ENCODE data around the gene LY9.

The LY9 gene

DNA sequence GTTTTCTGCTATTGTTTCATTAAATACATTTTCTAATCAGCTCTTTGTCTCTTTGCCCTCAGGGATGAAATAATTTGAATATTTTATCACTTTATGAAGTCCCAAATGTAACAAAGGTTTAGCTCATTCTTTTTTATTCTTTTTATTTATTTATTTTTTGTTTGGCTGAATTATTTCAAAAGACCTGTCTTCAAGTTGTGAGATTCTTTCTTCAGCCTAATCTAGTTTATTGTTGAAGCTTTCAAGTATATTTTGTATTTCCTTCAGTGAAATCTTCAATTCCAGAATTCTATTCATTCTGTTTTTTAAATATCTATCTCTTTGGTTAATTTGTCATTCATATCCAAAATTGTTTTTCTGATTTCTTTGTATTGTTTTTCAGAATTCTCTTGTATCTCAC is 10.8 kb downstream of the LY9 start:
- Mint-ChIP-seq H3K27ac (peak overlapping the region; percentile 62), H3K36me3 (ENCODE audit: low read depth) (peaks cover 58% of the 10 kb centered on the region), H3K4me3 (peak overlapping the region; percentile 52), H3K9me3 (peaks cover 5% of the 10 kb centered on the region), H3K4me1 (ENCODE audit: low read depth) (peaks cover 86% of the 10 kb centered on the region), H3K27me3 (no peaks in the 10 kb centered on the region)

DNA sequence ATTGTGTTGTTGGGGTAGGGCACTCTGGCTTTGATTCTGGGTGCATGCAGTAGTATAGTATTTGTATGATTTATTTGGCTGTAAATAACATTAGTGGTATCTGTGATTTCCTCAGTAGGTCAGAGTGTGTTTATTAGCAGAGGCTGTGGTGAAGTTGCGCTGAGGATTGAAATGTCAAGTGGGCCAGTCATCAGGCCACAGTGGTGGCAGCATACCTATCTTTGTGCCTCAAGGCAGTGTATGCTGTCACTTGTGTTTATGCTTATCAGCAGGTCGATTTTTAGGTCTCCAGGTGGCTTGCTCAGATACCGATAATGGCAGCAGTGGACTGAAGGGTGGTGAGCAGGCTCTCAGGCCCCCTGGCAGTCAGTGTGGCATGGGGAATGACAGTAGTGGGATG is 11.3 kb downstream of the LY9 start:
- Mint-ChIP-seq H3K36me3 (ENCODE audit: low read depth) (peaks cover 62% of the 10 kb centered on the region), H3K4me1 (ENCODE audit: low read depth) (peaks cover 91% of the 10 kb centered on the region), H3K27me3 (no peaks in the 10 kb centered on the region), H3K27ac (peak overlapping the region; percentile 62), H3K4me3 (peak overlapping the region; percentile 10), H3K9me3 (peaks cover 5% of the 10 kb centered on the region)

DNA sequence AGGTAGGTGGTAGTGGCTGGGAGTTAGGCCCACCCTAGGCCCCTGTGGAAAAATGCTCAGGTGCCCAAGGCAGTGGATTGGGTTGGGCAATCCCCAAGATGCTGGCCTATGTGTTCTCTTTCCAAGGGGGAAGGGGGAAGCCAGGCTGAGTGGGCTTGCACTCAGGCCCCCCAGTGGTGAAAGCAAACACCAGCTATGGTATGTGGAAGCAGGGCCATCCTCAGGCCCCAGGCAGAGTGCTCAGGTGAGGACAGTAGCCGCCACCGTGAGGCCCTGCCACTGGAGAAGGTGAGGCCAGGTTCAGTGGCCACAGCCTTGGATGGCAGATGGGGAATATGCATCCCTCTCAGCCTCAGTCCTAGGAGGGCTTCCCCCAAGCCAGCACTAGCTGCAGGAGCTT is 11.8 kb downstream of the LY9 start:
- peaks cover 62% of the 10 kb centered on the region for H3K36me3 Mint-ChIP-seq (ENCODE audit: low read depth)
- H3K27me3 Mint-ChIP-seq, result no peaks in the 10 kb centered on the region
- peaks cover 5% of the 10 kb centered on the region for H3K9me3 Mint-ChIP-seq
- no peak overlapping the region for H3K4me3 Mint-ChIP-seq
- H3K27ac Mint-ChIP-seq, result peak overlapping the region; percentile 66
- H3K4me1 Mint-ChIP-seq (ENCODE audit: low read depth), result peaks cover 90% of the 10 kb centered on the region

DNA sequence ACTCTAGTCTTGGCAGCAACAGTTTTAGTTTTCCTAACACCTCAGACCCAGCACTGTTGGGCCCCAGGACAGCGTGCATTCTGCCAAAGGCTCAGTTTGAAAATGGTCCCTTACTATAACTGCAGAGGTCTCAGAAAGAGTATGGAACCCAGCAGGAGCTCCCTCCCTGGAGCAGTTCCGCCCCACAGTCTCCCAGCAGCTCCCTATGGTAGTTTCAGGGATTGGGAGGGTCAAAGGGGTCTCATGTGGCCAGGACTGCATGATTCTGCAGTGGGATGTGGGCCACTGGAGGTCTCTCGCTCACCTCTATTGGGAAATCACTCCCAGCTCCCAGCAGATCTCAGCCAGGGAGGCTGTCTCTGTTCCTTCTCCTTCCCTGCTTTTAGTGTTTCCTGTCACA is 12.3 kb downstream of the LY9 start:
- Mint-ChIP-seq H3K4me3 (no peak overlapping the region), H3K27me3 (no peaks in the 10 kb centered on the region), H3K9me3 (peaks cover 5% of the 10 kb centered on the region), H3K4me1 (ENCODE audit: low read depth) (peaks cover 91% of the 10 kb centered on the region), H3K27ac (peak overlapping the region; percentile 66), H3K36me3 (ENCODE audit: low read depth) (peaks cover 59% of the 10 kb centered on the region)

DNA sequence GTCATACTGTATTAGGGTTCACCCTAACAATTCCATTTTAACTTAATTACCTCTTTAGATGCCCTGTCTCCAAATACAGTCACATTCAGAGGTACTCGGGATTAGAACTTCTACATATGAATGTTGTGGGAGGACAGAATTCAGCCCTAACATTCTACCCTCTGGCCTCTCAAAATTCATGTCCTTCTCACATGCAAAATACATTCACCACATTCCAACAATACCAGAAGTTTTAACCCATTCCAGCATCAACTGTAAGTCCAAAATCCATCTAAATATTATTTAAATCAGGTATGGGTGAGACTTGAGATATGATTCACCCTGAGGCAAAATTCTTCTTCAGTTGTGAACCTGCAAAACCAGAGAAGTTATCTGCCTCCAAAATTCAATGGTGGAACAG is 14.5 kb downstream of the LY9 start:
- peaks cover 77% of the 10 kb centered on the region for H3K4me1 Mint-ChIP-seq (ENCODE audit: low read depth)
- H3K27ac Mint-ChIP-seq, result no peak overlapping the region
- no peaks in the 10 kb centered on the region for H3K27me3 Mint-ChIP-seq
- peaks cover 5% of the 10 kb centered on the region for H3K9me3 Mint-ChIP-seq
- H3K36me3 Mint-ChIP-seq (ENCODE audit: low read depth), result peaks cover 51% of the 10 kb centered on the region
- no peak overlapping the region for H3K4me3 Mint-ChIP-seq

- Mint-ChIP-seq H3K36me3 (ENCODE audit: low read depth) (peaks cover 51% of the 10 kb centered on the region), H3K27me3 (no peaks in the 10 kb centered on the region), H3K9me3 (peaks cover 4% of the 10 kb centered on the region), H3K4me1 (ENCODE audit: low read depth) (peaks cover 70% of the 10 kb centered on the region), H3K4me3 (no peak overlapping the region), H3K27ac (peak overlapping the region; percentile 9)
Measured at GRCh38 chr1:160811147-160811546, 15.2 kb downstream of the LY9 start.

- H3K9me3 Mint-ChIP-seq, result no peaks in the 10 kb centered on the region
- no peak overlapping the region for H3K4me3 Mint-ChIP-seq
- H3K4me1 Mint-ChIP-seq (ENCODE audit: low read depth), result peaks cover 49% of the 10 kb centered on the region
- peaks cover 41% of the 10 kb centered on the region for H3K36me3 Mint-ChIP-seq (ENCODE audit: low read depth)
- no peaks in the 10 kb centered on the region for H3K27me3 Mint-ChIP-seq
- no peak overlapping the region for H3K27ac Mint-ChIP-seq
Measured at GRCh38 chr1:160813215-160813614, 17.2 kb downstream of the LY9 start.

DNA sequence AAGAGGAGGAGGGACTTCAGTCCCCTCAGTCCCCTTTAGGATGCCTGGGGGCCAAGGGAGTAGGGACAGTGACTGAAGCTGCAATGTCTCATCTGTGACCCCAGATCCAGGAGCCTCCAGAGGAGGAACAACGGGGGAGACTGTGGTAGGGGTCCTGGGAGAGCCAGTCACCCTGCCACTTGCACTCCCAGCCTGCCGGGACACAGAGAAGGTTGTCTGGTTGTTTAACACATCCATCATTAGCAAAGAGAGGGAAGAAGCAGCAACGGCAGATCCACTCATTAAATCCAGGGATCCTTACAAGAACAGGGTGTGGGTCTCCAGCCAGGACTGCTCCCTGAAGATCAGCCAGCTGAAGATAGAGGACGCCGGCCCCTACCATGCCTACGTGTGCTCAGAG is 18.3 kb downstream of the LY9 start:
- peak overlapping the region; percentile 23 for H3K27ac Mint-ChIP-seq
- H3K4me1 Mint-ChIP-seq (ENCODE audit: low read depth), result peaks cover 42% of the 10 kb centered on the region
- no peaks in the 10 kb centered on the region for H3K27me3 Mint-ChIP-seq
- H3K36me3 Mint-ChIP-seq (ENCODE audit: low read depth), result peaks cover 43% of the 10 kb centered on the region
- H3K9me3 Mint-ChIP-seq, result no peaks in the 10 kb centered on the region
- H3K4me3 Mint-ChIP-seq, result no peak overlapping the region

- no peaks in the 10 kb centered on the region for H3K27me3 Mint-ChIP-seq
- peak overlapping the region; percentile 23 for H3K27ac Mint-ChIP-seq
- H3K36me3 Mint-ChIP-seq (ENCODE audit: low read depth), result peaks cover 43% of the 10 kb centered on the region
- H3K9me3 Mint-ChIP-seq, result no peaks in the 10 kb centered on the region
- H3K4me3 Mint-ChIP-seq, result no peak overlapping the region
- H3K4me1 Mint-ChIP-seq (ENCODE audit: low read depth), result peaks cover 38% of the 10 kb centered on the region
Measured at GRCh38 chr1:160814856-160815255, 18.9 kb downstream of the LY9 start.

DNA sequence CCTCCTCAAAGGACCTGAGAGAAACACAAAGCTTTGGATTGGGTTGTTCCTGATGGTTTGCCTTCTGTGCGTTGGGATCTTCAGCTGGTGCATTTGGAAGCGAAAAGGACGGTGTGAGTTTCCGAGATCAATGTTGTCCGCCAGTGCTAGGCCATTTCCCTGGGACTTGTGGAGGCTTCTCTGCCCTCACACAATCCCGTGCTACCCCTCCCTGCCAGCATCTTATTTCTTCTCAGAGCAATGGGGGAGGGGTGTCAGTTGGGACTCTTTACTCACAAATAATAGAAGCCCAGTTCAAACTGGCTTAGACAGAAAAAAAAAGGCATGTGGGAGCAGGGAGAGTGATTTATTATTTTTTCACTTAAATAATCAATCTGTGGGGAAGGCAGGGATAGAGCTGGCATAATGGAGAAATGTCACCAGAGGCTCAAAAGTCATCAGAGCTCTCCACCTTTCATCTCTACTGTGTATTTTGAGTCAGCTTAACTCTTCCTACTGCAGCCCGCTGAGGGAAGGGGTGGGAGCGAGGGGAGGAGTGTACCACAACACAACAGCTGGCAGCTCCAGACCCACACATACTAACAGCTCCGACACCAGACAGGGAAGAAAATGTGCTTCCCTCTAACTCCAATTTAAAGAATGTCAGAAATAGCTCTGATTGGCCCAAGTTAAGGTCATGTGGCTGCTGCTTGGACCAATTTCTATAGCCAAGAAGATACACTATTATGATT is 22.4 kb downstream of the LY9 start:
- no peaks in the 10 kb centered on the region for H3K9me3 Mint-ChIP-seq
- no peaks in the 10 kb centered on the region for H3K27me3 Mint-ChIP-seq
- H3K4me1 Mint-ChIP-seq (ENCODE audit: low read depth), result peaks cover 5% of the 10 kb centered on the region
- H3K4me3 Mint-ChIP-seq, result no peak overlapping the region
- no peak overlapping the region for H3K27ac Mint-ChIP-seq
- H3K36me3 Mint-ChIP-seq (ENCODE audit: low read depth), result peaks cover 36% of the 10 kb centered on the region

DNA sequence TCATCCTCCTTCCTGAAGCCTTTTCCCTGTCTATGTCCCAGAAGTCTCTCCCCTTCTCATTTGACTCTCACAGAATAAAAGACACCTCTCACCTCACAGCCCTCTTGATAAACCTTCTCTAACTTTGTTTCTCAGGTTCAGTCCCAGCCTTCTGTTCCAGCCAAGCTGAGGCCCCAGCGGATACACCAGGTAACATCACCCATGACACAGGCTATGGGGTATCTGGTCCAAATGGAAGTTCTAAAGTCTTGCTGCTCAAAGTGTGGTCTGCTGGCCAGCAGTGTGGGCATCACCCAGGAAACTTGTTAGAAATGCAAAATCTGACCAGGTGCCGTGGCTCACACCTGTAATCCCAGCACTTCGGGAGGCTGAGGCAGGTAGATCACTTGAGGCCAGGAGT is 23.2 kb downstream of the LY9 start:
- Mint-ChIP-seq H3K36me3 (ENCODE audit: low read depth) (peaks cover 29% of the 10 kb centered on the region), H3K27ac (no peak overlapping the region), H3K27me3 (no peaks in the 10 kb centered on the region), H3K9me3 (no peaks in the 10 kb centered on the region), H3K4me3 (no peak overlapping the region), H3K4me1 (ENCODE audit: low read depth) (no peaks in the 10 kb centered on the region)

- Mint-ChIP-seq H3K4me3 (no peak overlapping the region), H3K27me3 (no peaks in the 10 kb centered on the region), H3K27ac (no peak overlapping the region), H3K9me3 (no peaks in the 10 kb centered on the region), H3K36me3 (ENCODE audit: low read depth) (peaks cover 24% of the 10 kb centered on the region), H3K4me1 (ENCODE audit: low read depth) (no peaks in the 10 kb centered on the region)
Measured at GRCh38 chr1:160821627-160822026, 25.7 kb downstream of the LY9 start.

DNA sequence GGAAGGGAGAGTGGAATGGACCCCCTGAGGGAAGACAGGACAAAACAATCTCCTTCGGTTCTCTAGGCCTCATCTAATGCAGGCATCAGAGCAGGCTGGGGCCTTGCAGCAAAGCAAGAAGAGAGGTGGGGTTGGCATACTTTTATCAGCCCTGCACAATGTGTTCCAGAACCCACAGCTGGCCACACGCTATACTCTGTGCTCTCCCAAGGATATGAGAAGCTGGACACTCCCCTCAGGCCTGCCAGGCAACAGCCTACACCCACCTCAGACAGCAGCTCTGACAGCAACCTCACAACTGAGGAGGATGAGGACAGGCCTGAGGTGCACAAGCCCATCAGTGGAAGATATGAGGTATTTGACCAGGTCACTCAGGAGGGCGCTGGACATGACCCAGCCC is 27.3 kb downstream of the LY9 start:
- H3K4me3 Mint-ChIP-seq, result no peak overlapping the region
- no peaks in the 10 kb centered on the region for H3K9me3 Mint-ChIP-seq
- peaks cover 19% of the 10 kb centered on the region for H3K36me3 Mint-ChIP-seq (ENCODE audit: low read depth)
- H3K4me1 Mint-ChIP-seq (ENCODE audit: low read depth), result no peaks in the 10 kb centered on the region
- no peaks in the 10 kb centered on the region for H3K27me3 Mint-ChIP-seq
- no peak overlapping the region for H3K27ac Mint-ChIP-seq

DNA sequence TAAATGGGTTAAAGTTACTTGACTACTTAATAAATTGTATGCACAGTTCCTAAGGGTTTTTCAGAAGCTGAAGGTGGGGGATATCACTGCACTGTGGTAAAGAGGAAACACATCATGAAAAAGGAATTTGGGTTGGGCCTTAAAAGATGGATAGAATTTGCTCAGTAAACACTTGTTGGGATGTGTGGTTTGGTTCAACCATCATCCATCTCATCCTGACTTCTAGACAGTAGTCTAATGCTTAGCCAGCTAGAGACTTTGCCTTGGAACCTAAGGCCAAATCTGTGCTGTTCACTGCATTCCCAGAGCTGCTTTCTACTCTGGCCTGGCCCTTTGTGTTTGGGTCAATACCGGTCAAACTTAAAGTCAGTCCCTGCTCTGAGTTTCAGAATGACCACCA is 30.6 kb downstream of the LY9 start:
- peaks cover 4% of the 10 kb centered on the region for H3K4me1 Mint-ChIP-seq (ENCODE audit: low read depth)
- H3K27ac Mint-ChIP-seq, result no peak overlapping the region
- H3K9me3 Mint-ChIP-seq, result no peaks in the 10 kb centered on the region
- H3K36me3 Mint-ChIP-seq (ENCODE audit: low read depth), result peaks cover 16% of the 10 kb centered on the region
- H3K27me3 Mint-ChIP-seq, result no peaks in the 10 kb centered on the region
- H3K4me3 Mint-ChIP-seq, result no peak overlapping the region

- H3K36me3 Mint-ChIP-seq (ENCODE audit: low read depth), result peaks cover 9% of the 10 kb centered on the region
- H3K27ac Mint-ChIP-seq, result no peak overlapping the region
- no peaks in the 10 kb centered on the region for H3K9me3 Mint-ChIP-seq
- peaks cover 4% of the 10 kb centered on the region for H3K4me1 Mint-ChIP-seq (ENCODE audit: low read depth)
- H3K4me3 Mint-ChIP-seq, result no peak overlapping the region
- H3K27me3 Mint-ChIP-seq, result no peaks in the 10 kb centered on the region
Measured at GRCh38 chr1:160827418-160827817, 31.4 kb downstream of the LY9 start.

- Mint-ChIP-seq H3K4me1 (ENCODE audit: low read depth) (peaks cover 15% of the 10 kb centered on the region), H3K4me3 (no peak overlapping the region), H3K36me3 (ENCODE audit: low read depth) (peaks cover 4% of the 10 kb centered on the region), H3K9me3 (no peaks in the 10 kb centered on the region), H3K27me3 (no peaks in the 10 kb centered on the region), H3K27ac (no peak overlapping the region)
Measured at GRCh38 chr1:160829766-160830165, 33.8 kb downstream of the LY9 start.

All from stimulated activated naive CD8-positive, alpha-beta T cell treated with anti-CD3 and anti-CD28 coated beads, Interleukin-15, Interleukin-2, amounts not matched to agents 100 ng/mL and 50 ng/mL, for 24 hours (primary cell).